GM21447 (cell line): Measurements from ENCODE around the gene NRIP1.

Experiments used
- ATAC-seq: cut with Tn5 transposase; IDR thresholded peaks from one replicate; pipeline ENCODE4 v1.9.1; 2021; ENCODE audit not compliant: unreplicated experiment

Gene NRIP1, protein sequence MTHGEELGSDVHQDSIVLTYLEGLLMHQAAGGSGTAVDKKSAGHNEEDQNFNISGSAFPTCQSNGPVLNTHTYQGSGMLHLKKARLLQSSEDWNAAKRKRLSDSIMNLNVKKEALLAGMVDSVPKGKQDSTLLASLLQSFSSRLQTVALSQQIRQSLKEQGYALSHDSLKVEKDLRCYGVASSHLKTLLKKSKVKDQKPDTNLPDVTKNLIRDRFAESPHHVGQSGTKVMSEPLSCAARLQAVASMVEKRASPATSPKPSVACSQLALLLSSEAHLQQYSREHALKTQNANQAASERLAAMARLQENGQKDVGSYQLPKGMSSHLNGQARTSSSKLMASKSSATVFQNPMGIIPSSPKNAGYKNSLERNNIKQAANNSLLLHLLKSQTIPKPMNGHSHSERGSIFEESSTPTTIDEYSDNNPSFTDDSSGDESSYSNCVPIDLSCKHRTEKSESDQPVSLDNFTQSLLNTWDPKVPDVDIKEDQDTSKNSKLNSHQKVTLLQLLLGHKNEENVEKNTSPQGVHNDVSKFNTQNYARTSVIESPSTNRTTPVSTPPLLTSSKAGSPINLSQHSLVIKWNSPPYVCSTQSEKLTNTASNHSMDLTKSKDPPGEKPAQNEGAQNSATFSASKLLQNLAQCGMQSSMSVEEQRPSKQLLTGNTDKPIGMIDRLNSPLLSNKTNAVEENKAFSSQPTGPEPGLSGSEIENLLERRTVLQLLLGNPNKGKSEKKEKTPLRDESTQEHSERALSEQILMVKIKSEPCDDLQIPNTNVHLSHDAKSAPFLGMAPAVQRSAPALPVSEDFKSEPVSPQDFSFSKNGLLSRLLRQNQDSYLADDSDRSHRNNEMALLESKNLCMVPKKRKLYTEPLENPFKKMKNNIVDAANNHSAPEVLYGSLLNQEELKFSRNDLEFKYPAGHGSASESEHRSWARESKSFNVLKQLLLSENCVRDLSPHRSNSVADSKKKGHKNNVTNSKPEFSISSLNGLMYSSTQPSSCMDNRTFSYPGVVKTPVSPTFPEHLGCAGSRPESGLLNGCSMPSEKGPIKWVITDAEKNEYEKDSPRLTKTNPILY (N-terminal part only)

DNA sequence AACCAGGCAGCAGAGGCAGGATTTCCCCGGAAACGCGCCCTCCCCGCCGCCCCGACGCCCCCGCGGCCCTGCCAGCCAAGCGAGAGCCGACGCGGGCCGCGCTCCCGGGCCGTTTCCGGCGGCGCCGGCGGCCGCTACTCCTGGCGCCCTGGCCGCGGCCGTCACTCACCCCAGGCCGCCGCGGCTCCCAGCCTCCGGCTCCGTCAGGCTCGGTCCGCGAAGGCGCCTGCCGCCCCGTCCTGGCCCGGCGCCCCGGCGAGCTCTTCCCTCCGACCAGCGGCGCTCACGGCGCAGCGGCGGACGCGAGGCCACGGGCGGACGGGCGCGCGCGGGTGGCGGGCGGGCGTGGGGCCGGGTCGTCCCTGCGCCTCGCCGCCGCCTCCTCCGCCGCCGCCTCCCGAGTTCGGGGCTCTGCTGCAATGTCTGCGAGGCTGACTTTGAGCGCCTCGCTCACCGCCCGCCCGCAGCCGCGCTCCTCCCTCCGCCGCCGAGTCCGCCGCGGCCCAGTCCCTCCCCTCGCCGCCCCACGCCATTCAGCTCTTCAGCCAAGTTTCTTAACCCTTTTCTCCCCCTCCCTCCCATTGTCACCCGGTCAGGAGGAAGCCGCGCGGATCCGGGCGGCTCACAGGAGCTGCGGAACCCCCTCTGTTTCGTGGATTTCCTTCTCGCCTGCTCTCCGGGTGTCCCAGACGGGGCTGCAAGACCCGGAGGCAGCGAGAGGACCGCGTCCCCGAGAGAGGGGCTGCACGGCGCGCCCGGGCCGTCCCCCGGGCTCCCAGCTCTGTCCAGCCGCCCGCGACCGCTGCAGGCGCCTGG lies at the start of gene NRIP1:
TSS of gene NRIP1 (minus strand) at position 425 of the 816 bp plus-strand sequence. CDS start 96,808 bp downstream, outside the sequence.
- peak; percentile 55 for ATAC-seq

DNA sequence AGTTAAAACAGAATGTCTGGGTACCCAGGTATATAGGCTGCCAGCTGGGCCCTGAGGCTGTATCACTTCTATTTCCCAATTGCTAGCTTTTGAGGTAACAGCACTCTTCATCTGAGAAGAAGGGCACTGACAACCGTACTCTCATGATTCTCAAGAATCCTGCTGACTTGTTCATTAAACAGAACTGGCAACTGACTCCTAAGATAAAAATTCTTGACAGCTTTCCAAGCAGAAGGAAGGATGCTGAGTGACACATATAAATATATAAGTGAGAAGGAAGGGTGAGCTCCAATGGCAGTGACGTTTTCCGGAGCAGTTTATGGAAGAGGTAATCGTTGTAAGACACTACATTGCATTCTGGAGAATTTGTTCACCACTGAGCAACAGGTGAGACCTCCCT lies 48.1 kb upstream of the NRIP1 start:
- ATAC-seq: no peak

DNA sequence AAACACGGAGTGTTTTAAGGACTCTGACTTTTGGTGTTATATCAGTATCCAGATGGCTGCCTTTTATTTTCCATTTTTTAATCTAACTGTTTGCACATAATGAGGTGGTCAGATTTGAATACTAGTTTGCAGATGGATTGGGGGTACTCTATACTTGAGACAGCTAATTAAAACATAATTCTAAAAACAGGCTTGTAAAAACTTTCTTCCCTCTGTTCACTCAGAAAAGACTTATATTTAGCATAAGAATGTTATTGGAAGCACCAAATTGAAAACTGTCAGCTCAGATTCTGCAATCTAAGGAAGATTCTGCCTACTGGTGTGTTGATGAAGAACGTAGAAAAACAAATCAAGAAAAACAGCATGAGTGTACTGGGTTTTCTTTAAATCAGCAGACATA lies 44.0 kb upstream of the NRIP1 start:
- no peak for ATAC-seq

DNA sequence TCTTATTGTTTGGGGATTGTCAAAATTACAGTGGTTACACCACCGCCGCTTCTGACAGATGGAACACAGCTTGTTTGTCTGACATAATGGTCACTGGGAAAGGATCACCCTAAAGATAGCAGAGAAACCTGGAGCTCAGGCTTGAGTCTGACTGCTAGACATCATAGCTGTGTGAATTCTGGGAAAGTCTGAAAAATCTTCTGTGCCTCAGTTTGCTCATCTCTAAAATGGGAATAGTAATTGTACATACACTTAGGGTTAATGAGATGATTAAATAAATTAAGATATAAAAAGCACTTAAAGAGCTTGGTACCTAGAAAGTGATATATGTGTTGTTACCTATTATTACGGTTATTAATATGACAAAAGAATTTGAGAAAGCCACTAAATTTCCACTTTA lies 39.7 kb upstream of the NRIP1 start:
- no peak for ATAC-seq

DNA sequence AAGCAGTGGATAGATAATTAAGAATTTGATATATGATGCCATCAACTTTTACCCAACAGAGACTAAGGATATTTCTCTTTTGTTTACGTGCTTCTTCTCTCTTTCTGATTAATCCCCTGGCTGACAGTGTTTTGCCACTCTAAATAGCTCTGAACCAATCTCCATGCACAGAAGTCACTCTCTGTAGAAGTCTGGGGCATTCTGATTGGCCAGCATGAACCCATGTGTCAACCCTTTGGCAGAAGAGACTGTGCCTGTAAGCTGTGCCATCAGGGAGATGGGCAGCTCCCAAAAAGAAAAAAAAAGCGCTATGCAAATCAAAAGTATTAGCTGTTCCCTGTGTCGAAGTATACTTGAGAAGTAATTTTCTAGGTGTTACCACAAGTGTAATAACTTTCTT lies 34.1 kb upstream of the NRIP1 start:
- ATAC-seq: no peak

DNA sequence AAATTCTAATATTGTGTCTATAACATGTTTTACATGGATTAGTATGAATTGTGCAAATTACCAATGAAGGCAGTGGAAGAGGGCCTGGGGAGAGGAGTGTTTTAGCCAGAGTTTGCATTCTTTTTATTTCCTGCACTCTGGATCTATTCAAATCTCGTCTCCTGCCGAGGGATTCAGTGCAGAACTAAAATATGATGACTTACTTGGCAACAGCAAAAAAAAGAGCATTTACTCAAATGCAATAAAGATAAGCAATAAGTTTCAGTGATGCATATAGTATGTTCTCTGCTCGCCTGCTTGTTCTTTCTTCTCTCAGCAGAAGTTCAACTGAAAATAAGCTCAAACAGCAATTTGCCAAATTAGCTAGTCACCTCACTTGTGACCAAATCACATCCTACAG lies 33.4 kb upstream of the NRIP1 start:
- no peak for ATAC-seq

DNA sequence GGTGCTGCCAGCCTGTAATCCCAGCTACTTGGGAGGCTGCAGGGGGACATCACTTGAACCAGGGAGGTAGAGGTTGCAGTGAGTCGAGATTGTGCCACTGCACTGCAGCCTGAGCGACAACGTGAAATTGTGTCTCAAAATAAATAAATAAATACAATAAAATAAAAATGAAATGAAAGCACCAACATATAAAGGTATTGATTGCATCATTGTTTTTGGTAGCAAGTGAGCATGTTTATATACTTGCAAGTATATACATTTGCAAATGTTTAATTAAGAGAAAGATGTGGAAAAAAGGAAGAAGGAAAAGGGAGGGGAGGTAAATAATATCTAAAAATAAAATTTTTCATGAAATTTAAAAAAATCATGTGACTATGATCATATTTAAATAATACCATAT lies 32.8 kb upstream of the NRIP1 start:
- no peak for ATAC-seq

DNA sequence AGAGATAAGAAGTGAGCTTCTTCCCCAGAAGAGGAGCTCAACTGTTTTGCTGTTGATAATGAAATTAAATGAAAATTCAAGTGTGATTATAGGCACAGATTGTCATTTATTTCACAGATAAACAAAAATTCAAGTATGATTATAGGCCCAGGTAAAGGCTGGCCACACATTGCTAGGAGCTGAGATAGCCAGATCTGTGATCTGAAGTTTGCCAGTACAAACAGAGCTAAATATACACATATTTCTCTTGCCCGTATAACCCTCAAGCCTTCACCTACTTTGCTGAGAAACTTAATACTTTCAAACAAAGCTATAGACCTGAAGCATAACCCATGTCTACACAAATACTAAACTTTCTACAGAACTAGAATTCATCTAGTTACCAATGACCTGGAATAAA lies 31.3 kb upstream of the NRIP1 start:
- ATAC-seq: no peak

DNA sequence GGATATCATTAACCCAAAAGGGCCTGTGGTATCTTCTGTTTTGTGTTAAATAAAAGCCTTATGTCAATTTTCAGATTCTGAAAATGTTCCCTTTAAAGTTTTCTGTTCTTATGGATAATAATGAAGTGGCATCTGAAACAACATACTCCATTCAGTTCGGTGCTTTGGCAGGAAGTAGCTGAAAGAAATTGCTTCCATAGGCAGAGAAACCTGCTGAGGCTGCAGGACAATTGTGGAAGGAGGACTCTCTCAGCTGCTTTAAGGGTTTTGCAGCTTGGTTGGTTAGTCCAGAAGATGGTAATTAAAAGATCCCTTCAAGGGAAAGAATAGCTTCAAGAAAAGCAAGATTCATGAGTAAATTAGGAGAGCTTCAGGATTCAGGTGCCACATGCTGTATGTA lies 30.5 kb upstream of the NRIP1 start:
- no peak for ATAC-seq

DNA sequence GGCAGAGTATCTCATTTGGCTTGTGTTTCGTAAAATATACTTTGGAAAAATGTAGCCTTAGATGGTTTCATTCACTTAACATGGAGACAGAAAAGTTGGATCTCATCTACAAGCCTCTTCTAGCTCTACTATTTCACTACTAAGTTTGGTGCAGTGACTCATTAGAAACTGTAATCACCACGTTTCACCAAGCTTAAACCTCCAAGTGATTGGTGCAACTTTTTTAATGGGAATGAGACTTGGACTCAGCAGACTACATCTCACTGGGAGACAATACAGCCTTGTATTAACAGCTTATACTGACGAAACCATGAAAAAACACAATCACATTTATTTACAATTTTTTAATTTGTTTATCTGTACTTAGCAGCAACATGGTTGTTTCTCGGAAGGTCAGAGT lies 29.9 kb upstream of the NRIP1 start:
- ATAC-seq: no peak

DNA sequence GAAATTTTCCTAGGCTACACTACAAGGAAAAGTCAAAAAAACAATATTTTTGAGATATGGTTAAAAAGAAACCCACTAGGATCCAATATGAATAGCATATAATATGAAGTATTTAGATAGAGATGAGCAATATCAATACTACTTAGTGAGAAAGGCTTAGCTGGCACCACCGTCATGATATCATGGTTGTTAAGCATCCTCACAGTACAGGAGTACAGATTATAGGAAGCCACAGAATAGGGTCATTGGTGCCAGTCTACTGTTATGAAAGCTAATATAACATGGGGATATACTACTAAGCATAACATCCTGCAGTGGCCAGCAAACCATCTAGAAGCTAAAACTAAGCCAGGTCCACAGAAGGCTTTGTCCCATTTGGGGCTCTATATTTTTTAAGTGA lies 28.4 kb upstream of the NRIP1 start:
- ATAC-seq: no peak

DNA sequence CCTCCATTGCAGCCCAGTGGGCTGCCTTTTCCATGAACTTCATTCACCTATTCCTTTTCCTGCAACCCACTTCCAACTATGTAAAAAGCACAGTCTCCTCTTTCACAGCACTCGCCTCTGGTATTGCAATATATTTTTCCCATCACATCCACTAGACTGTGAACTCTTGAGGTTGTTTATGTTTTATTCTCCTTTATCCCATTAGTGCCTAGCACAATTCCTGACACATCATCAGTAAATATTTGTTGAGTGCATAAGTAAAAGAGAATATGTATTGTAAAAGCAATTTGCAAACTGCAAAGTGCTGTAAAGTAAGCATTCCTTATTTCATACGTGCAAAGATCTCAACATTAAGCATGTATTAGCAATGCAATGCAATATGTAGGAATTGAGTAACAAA lies 27.9 kb upstream of the NRIP1 start:
- no peak for ATAC-seq

DNA sequence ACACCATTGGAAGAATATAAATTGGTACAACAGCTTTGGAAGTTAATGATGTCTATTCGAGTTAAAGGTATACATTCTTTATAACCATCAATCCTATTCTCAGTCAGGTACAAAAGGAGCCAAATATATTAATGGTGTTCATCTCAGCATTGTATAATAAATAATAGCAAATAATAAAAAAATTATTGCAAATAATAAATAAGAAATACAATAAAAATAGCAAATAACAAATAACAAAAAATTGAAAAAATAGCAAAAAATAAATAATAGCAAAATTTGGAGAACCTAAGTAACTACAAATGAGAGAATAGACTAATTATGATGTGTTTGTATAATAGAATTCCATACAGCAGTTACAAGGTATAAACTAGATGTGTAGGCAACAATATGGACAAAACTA lies 25.6 kb upstream of the NRIP1 start:
- ATAC-seq: no peak

DNA sequence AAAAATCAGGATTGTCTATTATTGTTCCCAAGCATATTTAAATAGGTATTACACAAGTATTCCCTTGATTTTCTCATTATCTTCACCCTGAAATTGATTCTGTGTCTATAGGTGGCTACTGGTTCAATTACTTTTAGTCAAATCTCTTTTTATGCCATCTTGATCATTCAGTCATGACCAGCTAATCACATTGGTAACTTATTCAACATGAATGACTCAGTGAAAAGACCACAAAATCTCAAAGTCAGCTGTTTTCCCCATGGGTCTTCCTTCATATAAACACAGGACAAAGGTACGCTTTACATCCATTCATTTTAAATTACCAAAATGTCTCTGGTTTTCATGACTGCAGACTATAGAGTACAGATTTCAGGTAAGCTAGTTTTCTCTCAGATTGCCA lies 23.7 kb upstream of the NRIP1 start:
- ATAC-seq: no peak

DNA sequence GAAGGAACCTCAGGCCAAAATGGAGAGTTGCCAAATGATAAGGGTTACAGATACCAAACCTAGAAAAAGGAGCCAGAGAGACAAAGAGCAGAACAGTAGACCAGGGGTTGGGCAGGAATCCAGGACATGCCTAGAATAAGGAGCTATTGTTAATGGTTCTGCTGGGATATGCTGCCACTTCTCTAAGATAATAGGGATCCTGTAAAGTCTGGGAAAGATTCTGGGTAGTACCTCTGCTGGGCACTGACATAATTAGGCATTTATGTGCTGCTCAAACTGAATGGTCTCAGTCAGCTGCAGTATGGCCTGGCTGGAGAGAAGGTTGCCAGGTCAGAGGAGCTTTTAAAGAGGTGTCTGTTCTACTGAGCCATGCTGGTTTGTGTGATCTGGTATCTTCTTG lies 19.9 kb upstream of the NRIP1 start:
- ATAC-seq: no peak

DNA sequence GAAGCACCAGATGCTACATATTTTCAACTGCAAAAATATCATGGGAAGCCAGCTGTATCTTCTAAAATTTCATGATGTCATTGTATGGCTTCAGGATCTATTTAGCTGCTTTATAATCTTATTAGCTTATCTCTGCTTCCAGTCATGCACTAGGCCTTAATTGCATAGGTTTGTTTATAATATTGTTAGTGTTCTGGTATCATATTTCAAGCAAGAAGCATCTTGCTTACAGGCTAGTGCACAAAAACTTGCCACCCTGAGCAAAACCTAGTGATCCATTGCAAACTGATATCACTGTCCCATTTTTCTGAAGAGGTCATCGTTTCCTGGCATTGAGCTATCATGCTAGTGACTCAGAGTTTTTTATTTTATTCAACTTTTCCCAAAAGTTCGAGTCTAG lies 15.7 kb upstream of the NRIP1 start:
- ATAC-seq: no peak

DNA sequence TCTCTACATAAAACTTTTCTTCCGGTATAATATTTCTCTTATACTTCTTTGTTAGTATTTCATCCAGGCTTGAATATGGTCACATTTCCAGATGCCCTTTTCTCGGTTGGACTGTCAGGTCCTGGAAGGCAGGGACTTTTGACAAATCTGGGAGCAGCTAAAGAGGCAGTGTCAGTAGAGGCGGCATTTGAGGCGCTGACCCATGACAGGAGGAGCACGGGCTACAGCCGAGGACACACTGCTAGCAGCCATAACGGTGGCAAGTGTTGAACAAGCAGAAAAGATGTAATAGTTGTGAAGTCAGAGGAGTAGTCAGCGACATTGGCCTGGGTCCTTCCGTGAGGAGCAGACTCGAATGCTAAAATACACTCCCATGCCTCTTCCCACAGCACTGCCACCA lies 14.5 kb upstream of the NRIP1 start:
- no peak for ATAC-seq

DNA sequence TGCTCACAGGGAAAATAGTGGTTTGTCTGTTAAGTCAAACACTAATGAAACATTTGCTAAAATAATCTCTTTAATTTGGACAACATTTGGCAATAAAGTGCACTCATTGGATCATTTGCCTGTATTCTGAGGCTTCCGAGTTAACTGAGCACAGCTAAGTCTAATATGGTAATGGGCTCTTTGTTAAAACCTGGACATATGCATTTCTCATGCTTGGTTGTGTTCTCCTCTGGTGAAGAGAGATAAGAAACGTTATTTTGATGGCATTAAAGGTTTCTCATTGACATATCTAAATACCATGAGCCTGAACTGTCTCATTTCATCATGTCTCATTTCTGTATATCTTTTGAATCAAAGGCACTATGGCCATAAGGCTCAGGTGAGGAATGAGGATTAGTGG lies 13.4 kb upstream of the NRIP1 start:
- ATAC-seq: no peak

DNA sequence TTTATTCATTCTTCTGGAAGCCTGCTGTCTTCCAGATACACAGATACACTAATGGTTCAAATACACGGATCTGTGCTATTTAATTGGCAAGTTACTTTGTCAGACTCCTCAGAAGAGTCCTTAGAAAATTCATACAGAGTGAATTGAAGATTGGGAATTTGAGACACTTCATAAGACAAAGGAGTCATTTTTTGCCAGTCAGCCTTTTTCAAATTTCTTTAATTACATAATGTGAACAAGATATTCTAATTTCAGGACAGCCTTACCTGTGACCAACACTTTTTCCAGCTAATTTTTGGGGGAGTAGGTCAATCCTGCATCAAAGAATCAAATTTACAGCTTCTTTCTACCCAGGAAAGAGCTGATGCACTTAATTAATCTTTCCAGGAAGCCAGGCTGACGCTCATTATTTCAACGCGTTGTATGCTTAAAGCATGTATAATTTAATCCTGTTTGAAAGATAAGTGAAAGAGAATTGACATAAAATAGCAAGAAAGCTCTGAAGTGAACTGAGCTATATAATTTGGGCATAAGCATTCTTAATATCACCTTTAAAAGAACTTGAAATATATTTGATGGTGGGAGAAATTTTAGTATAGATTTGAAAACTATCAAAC lies 12.8 kb upstream of the NRIP1 start:
- no peak for ATAC-seq

DNA sequence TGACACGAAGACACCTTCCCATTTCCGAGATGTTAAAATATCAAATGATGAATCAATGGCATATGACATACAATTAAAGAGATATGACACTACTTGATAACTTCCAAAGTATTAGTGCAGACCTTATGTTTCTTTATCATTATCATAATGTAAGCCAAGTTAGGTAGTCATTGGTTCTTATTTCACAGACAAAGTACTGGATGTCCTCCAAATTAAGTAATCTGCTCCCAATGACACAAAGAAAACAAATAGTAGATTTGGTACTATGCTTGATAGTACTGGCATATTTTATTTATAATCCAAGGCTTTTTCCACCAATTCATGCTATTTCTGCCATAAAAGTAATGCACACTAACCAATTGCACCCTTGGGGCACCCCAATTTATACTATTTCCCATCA lies 11.9 kb upstream of the NRIP1 start:
- no peak for ATAC-seq

DNA sequence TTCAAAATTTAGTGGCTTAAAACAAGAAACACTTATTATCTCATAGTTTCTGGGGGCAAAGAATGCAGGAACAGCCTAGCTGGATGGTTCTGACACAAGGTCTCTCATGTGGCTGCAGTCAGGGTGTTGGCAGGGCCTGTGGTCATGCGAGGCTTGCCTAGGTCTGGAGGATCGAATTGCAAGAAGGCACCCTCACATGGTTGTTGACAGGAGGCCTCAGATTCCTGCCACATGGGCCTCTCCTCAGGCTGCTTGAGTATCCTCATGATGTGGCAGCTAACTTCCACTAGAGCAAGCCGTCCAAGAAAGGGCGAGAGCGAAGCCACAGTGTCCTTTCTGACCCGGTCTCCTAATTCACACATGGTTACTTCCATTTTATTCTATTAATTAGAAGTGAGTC lies 6.2 kb upstream of the NRIP1 start:
- ATAC-seq: no peak
